ENCODE data around the gene FBXL12.

FBXL12 gene

DNA sequence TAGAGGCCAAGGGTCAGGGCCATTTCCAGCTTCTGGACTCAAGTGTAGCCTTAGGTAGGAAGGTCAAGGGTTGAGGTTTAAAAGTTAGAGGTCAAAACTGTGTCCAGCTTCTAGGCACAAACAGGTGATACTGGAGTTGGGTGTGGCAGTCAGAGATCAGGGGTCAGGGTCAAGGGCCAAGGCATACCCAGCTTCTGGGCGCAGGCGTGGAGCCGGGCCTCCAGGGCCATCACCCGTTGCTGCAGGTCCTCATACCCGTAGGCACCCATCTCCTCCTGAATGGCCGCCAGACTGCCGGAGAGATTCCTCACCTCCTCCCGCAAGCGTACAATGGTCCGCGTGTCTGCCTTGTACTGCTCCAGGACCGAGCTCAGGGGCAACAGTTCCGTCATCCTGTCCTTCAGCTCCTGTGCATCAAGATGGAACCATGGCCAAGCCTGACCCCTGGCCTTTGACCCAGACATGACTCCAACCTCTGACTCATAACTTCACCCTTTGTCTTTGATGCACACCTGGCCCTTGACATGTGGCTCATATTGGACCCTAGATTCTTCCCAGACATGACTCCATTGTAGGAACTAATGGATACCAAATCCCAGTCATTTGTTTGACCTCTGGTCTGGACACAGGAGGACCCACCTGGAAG is 38.3 kb upstream of the FBXL12 start:
- Histone ChIP-seq H3K4me1 (ENCODE audit: low read length) (peaks cover 5% of the 10 kb centered on the region; the same call in 1 of the 2 replicates), H3K4me3 (ENCODE audit: low read length) (no peak overlapping the region), H3K4me2 (ENCODE audit: low read length) (no peak overlapping the region)

DNA sequence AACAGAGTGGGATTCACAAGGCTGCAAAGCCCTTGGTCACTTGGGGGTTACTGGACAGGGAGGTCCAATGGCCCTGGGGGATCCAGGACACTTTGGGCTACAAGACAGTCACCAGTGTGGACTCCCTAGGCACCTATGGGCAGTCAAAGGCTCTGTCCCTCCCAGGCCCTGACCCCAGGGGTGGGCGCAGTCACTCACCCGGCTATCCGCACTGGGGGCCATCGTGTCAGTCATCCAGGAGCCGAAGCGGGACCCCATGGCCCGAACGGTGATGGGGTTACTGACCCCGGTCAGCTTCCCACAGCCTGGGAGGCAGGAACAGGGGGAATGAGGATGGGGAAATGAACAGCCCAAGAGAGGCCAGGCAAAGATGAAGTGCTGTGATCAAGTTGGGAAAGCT is 37.7 kb upstream of the FBXL12 start:
- Histone ChIP-seq H3K27ac (ENCODE audit: low read length) (no peak overlapping the region), H3K9me3 (ENCODE audit: insufficient read depth, low read length) (no peaks in the 10 kb centered on the region), H3K4me3 (ENCODE audit: low read length) (no peak overlapping the region), H3K4me2 (ENCODE audit: low read length) (no peak overlapping the region), H3K27me3 (ENCODE audit: low read depth, low read length) (peaks cover 4% of the 10 kb centered on the region), H3K4me1 (ENCODE audit: low read length) (peaks cover 5% of the 10 kb centered on the region; the same call in 1 of the 2 replicates), H3K79me2 (ENCODE audit: low read length) (no peaks in the 10 kb centered on the region), H2AFZ (ENCODE audit: low read depth, low read length) (no peak overlapping the region), H3K36me3 (replicated peaks; ENCODE audit: low read depth, low read length) (no peaks in the 10 kb centered on the region), H4K20me1 (ENCODE audit: insufficient read depth, low read length) (no peaks in the 10 kb centered on the region), H3K9ac (ENCODE audit: low read length) (no peak overlapping the region)
- TF ChIP-seq, protein P1, sequence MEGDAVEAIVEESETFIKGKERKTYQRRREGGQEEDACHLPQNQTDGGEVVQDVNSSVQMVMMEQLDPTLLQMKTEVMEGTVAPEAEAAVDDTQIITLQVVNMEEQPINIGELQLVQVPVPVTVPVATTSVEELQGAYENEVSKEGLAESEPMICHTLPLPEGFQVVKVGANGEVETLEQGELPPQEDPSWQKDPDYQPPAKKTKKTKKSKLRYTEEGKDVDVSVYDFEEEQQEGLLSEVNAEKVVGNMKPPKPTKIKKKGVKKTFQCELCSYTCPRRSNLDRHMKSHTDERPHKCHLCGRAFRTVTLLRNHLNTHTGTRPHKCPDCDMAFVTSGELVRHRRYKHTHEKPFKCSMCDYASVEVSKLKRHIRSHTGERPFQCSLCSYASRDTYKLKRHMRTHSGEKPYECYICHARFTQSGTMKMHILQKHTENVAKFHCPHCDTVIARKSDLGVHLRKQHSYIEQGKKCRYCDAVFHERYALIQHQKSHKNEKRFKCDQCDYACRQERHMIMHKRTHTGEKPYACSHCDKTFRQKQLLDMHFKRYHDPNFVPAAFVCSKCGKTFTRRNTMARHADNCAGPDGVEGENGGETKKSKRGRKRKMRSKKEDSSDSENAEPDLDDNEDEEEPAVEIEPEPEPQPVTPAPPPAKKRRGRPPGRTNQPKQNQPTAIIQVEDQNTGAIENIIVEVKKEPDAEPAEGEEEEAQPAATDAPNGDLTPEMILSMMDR (IDR thresholded peaks at IDR 0.05; ENCODE audit: low read depth, low read length): no peak
- TF ChIP-seq EZH2phosphoT487 (IDR thresholded peaks at IDR 0.05; ENCODE audit: low read depth): no peak

More for the DNA sequence above, 38.3 kb upstream of the FBXL12 start:
- Histone ChIP-seq H4K20me1 (ENCODE audit: insufficient read depth, low read length) (no peaks in the 10 kb centered on the region), H3K79me2 (ENCODE audit: low read length) (no peaks in the 10 kb centered on the region), H3K9me3 (ENCODE audit: insufficient read depth, low read length) (no peaks in the 10 kb centered on the region), H3K27me3 (ENCODE audit: low read depth, low read length) (peaks cover 4% of the 10 kb centered on the region), H3K36me3 (replicated peaks; ENCODE audit: low read depth, low read length) (no peaks in the 10 kb centered on the region), H2AFZ (ENCODE audit: low read depth, low read length) (no peak overlapping the region), H3K9ac (ENCODE audit: low read length) (no peak overlapping the region), H3K27ac (ENCODE audit: low read length) (no peak overlapping the region)
- TF ChIP-seq, protein P1 (IDR thresholded peaks at IDR 0.05; ENCODE audit: low read depth, low read length): no peak
- no peak for TF ChIP-seq EZH2phosphoT487 (IDR thresholded peaks at IDR 0.05; ENCODE audit: low read depth)

DNA sequence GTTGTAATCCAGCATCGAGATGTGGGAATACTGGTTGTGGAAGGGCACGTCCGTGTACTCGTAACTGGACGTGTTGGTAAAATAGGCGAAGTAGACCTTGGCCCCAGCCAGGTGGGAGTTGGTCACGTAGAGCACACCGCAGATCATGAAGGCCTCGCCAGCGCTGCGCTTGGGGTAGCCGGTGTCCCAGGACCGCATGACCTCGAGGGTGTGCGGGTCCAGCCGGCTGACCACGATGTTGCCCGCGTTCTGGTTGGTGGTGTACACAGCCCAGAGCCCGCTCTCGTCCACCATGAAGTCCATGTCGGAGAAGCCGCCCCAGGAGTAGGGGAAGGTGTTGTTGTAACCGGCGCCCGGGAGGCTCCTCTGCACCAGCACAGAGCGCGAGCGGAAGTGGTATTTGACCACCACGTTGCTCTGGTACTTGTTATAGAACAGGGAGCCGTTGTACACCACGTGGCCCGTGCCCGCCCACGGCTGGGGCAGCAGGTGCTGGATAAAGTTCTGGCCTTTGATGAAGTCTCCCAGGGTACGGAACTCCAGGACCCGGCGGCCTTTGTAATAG is 35.5 kb upstream of the FBXL12 start:
- Histone ChIP-seq H2AFZ (ENCODE audit: low read depth, low read length) (no peak overlapping the region), H3K4me1 (ENCODE audit: low read length) (peaks cover 3% of the 10 kb centered on the region; the same call in 1 of the 2 replicates), H3K9ac (ENCODE audit: low read length) (no peak overlapping the region), H4K20me1 (ENCODE audit: insufficient read depth, low read length) (peaks cover 2% of the 10 kb centered on the region; the same call in 1 of the 2 replicates), H3K4me3 (ENCODE audit: low read length) (no peak overlapping the region), H3K4me2 (ENCODE audit: low read length) (no peak overlapping the region), H3K27me3 (ENCODE audit: low read depth, low read length) (no peaks in the 10 kb centered on the region), H3K27ac (ENCODE audit: low read length) (no peak overlapping the region), H3K9me3 (ENCODE audit: insufficient read depth, low read length) (no peaks in the 10 kb centered on the region), H3K36me3 (replicated peaks; ENCODE audit: low read depth, low read length) (peaks cover 1% of the 10 kb centered on the region), H3K79me2 (ENCODE audit: low read length) (no peaks in the 10 kb centered on the region)
- TF ChIP-seq, protein P1 (IDR thresholded peaks at IDR 0.05; ENCODE audit: low read depth, low read length): no peak
- TF ChIP-seq EZH2phosphoT487 (IDR thresholded peaks at IDR 0.05; ENCODE audit: low read depth): no peak

DNA sequence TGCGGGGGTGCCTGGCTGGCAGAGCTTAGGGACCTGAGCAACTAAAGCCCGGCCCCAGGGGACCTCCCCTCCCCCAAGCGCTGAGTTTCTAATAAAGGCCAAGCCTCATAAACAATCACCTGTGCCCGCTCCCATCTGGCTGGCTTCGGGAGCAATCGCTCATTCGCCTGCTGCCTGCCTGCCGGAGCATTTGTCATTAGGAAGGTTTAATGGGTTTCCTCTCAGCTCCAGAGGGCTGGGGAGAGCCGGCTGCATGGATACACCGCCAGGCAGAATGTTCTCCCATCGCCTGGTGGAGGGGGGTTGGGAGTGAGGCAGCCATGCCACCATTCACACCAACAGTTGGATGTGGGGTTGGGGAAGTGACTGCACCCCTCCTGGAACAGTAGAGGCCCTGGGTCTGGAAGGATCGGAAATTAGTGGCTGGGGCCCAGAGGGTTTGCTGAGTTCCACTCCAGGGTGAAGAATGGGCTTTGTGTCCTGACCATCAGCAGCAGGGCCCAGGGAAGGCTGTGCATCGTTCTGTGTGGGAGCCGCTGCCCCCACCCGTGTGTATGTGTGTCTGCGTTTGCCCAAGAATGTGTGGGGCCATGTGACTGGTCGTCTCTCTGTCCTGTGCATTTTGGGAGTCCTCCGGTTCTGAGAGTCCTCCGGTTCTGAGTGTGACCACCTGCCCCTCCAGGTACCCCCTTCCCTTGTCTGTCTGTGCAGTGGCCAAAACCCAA is 31.5 kb upstream of the FBXL12 start:
- Histone ChIP-seq H3K4me3 (ENCODE audit: low read length) (no peak overlapping the region), H3K4me1 (ENCODE audit: low read length) (peaks cover 4% of the 10 kb centered on the region; the same call in 1 of the 2 replicates), H3K36me3 (replicated peaks; ENCODE audit: low read depth, low read length) (peaks cover 16% of the 10 kb centered on the region), H3K9me3 (ENCODE audit: insufficient read depth, low read length) (no peaks in the 10 kb centered on the region), H3K27ac (ENCODE audit: low read length) (no peak overlapping the region), H3K9ac (ENCODE audit: low read length) (no peak overlapping the region), H2AFZ (ENCODE audit: low read depth, low read length) (no peak overlapping the region), H4K20me1 (ENCODE audit: insufficient read depth, low read length) (peaks cover 16% of the 10 kb centered on the region; the same call in 1 of the 2 replicates), H3K79me2 (ENCODE audit: low read length) (no peaks in the 10 kb centered on the region), H3K4me2 (ENCODE audit: low read length) (no peak overlapping the region), H3K27me3 (ENCODE audit: low read depth, low read length) (no peaks in the 10 kb centered on the region)
- TF ChIP-seq, protein P1 (IDR thresholded peaks at IDR 0.05; ENCODE audit: low read depth, low read length): no peak
- TF ChIP-seq EZH2phosphoT487 (IDR thresholded peaks at IDR 0.05; ENCODE audit: low read depth): no peak

Data from OCI-LY3 (cell line).